ENCODE results near the gene TNNC1.

The TNNC1 gene

DNA sequence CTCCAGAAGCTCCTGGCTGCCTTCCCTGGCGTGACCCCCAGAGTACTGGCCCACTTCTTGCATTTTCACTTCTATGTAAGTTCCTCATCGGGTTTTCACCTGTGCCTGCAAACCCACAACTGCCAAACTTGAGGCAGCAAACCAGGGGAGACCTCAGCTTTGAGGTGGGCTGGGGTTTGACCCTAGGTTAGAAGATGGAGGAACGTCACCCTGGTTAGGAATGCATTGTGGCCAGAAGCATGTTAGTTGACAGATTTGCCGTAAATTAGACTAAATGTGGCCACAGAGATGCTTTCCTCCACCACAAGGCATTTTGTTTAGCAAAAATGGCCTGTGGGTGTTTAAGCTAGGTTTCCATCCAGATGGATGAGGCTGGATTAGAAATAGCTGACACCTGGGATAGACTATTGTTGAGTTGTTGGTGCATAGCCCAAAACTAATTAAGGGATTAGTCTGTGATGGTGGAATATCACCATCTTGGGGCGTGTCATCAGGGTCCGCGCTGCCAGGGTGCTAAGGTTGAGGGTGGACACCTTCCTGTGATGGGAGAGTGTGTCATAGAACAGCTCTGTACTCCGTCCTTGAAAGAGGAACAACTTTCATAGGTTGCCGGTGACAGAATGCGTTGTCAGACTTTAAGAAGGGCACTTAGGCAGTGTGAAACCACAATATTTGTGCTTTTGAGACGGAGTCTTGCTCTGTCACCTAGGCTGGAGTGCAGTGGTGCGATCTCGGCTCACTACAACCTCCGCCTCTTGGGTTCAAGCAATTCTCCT lies 5.1 kb upstream of the TNNC1 start:
- FAIRE-seq (no peak), DNase-seq (ENCODE audit: insufficient read length, low spot score) (no peak)

- DNase-seq (ENCODE audit: insufficient read length, low spot score) (no peak), FAIRE-seq (no peak)
Observed at GRCh38 chr3:52458031-52458760, 4.4 kb upstream of the TNNC1 start.

- no peak for FAIRE-seq
Observed at GRCh38 chr3:52456800-52457183, 3.0 kb upstream of the TNNC1 start.

DNA sequence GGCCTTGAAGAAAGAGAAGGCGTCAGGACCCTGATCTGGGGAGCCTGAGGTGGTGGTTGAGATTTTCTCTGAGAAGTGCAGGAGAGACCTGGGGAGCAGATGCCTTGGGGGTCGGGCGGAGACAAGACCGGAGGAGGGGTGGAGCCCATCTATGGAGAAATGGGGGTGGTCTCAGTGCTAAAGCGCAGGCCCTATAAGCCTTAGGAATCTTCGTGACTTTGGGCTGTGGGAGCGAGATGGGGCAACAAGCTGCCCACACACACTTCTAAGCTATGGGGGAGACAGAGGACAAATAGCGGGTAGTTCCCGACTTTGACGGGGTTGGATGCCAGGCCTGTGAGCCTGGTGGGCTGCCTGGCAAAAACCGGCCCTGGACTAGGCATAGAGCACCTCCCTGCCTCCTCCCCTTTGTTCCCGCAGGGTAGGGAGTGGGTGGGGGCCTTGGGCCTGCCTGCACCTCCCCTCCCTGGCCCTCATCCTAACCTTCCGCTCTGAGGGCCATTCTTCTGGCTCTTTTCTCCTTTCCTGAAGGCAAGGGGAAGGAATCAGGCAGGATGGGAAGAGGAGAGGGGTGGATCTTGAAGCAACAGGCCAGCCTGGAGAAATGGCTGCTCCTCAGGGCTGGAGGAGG lies 2.4 kb upstream of the TNNC1 start:
- DNase-seq (ENCODE audit: insufficient read length, low spot score) (no peak), FAIRE-seq (peak; percentile 73)

More at GRCh38 chr3:52456800-52457183, 3.0 kb upstream of the TNNC1 start:
- no peak for DNase-seq (ENCODE audit: insufficient read length, low spot score)

DNA sequence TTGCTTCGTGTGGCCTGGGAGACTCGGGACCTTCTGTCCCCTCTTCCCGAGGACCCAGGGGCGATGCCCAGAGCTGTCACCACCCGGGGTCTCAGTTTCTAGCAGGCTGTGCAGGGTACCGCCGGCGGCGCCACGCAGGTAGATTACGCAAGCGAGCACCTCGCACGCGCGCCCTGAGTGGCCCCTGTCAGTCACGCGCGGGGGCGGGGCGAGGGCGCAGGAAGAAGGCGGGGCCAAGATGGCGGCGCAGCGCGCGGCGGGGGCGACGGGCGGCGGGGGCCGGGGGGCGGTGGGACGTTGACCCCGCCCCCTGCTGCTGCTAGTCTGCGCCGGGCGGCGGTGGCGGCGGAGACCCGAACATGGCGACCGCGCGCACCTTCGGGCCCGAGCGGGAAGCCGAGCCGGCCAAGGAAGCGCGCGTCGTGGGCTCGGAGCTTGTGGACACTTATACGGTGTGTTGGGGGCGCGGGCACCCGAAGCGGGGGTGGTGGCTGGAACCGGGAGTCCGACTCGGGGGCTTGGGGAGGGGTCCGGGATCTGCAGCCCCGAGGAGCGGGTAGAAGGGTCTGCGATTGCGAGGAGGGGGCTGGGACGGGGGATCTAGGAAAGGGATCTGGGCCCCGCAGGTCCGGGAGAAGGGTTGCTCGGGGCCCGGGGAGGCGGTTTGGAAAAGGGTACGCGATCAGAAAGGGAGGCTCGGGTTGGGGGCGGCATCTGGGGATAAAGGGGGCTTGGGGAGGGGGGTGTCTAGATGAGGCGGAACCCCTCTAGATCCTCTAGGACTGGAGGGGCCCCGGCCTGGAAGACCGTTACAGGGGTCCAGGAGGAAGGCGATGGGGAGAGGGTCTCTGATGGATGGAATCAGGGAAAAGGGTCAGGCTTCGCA lies 1.7 kb upstream of the TNNC1 start, which contains the start of gene NISCH:
Gene NISCH, plus strand, starts transcription at position 322 of the 886 bp plus-strand sequence. Its CDS starts 38 bp downstream, at position 360.
- DNase-seq (ENCODE audit: insufficient read length, low spot score) (peak; percentile 81), FAIRE-seq (peak; percentile 89)

- FAIRE-seq (no peak), DNase-seq (ENCODE audit: insufficient read length, low spot score) (no peak)
Observed at GRCh38 chr3:52454938-52455282, 1.1 kb upstream of the TNNC1 start.

- DNase-seq (ENCODE audit: insufficient read length, low spot score) (no peak), FAIRE-seq (no peak)
Observed at GRCh38 chr3:52454250-52454937, 553 bp upstream of the TNNC1 start.

DNA sequence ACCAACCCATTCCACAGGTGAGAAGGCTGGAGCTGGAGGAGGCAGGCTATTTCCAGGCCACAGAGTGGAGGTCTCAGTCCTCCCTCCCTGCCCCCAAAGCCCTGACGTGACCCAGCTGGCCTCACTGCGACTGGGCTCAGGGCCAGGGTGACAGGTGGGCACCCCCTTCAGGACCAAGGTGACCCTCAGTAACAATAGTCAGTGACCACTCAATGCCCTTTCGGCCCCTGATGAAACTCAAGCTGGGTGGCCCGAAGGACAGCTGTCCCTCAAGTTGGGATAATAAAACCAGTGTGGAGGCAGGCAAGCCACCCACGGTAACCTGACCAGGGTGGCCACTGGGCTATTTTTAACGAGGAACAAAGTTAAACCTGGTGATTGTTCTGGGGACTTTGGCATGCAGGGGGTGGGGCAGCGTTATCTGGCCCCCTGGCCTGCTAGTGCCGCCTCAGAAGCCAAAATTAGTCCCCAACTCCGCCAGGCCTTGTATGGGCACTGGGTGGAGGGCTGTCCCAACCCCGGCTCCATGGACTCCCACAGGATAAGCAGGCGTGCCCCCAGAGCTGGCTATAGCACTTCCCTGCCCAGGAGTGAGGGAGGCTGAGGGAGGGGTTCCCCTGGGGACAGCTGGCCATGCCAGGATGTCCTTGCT lies 1.1 kb downstream of the TNNC1 start:
- DNase-seq (ENCODE audit: insufficient read length, low spot score): no peak
- FAIRE-seq: no peak

DNA sequence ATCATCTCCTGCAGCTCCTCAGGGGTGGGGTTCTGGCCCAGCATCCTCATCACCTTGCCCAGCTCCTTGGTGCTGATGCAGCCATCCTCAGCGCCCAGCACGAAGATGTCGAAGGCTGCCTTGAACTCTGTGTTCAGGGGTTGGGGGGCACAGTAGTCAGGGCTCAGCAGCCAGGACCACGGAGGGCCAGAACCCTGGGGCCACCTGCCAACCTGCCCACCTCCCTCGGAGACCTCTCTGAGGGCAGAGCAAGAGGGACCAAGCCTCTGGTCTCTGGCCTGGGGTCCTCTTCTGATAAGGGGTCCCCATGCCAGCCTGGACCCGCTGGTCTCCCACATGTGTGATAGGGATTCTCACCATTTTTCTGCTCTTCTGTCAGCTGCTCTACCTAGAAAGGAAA lies 1.7 kb downstream of the TNNC1 start:
- DNase-seq (ENCODE audit: insufficient read length, low spot score) (no peak), FAIRE-seq (no peak)

DNA sequence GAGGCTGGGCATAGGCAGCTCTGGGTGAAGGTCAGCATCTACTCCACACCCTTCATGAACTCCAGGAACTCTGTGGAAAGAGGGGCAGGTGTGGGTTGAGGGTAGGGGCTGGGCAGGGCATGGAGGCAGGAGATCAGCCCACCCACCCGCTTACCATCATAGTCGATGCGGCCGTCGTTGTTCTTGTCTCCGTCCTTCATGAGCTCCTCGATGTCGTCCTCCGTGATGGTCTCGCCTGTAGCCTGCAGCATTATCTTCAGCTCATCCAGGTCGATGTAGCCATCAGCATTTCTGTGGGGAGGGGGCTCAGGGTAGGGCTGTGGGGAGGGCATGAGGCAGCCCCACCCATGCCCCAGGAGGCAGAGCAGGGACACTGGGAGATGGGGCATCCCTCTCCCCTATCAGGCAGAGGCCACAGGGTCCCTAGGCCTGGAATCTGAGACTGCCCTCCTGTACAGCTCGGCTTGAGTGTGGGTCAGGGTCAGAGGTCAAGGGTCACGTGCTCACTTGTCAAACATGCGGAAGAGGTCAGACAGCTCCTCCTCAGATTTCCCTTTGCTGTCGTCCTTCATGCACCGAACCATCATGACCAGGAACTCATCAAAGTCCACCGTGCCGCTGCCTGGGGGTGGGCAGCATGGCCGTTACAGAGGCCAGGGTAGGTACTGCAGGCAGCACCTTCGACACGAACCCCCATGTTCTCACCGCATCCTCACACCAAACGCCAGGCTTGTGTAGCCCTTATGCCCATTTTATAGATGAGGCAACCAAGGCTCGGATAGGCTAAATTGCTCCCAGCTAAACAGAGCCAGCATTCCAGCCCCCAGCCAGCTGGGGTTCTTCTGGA lies 2.4 kb downstream of the TNNC1 start:
- FAIRE-seq: peak; percentile 48
- no peak for DNase-seq (ENCODE audit: insufficient read length, low spot score)

- DNase-seq (ENCODE audit: insufficient read length, low spot score): no peak
- no peak for FAIRE-seq
Observed at GRCh38 chr3:52450489-52451236, 3.2 kb downstream of the TNNC1 start.

GRCh38 chr3:52447512-52448355 lies 6.1 kb downstream of the TNNC1 start:
- DNase-seq (ENCODE audit: insufficient read length, low spot score): no peak
- no peak for FAIRE-seq

GRCh38 chr3:52446631-52447511 lies 7.0 kb downstream of the TNNC1 start:
- DNase-seq (ENCODE audit: insufficient read length, low spot score): peak; percentile 73
- FAIRE-seq: peak; percentile 28

GRCh38 chr3:52446042-52446441 lies 7.8 kb downstream of the TNNC1 start:
- DNase-seq (ENCODE audit: insufficient read length, low spot score) (no peak), FAIRE-seq (no peak)

- DNase-seq (ENCODE audit: insufficient read length, low spot score) (no peak), FAIRE-seq (no peak)
Observed at GRCh38 chr3:52444860-52445793, 8.7 kb downstream of the TNNC1 start, which contains the start of gene SEMA3G. Gene SEMA3G (minus strand): TSS chr3:52445103. CDS start chr3:52445027, 76 bp downstream.

Data from HTR-8/SVneo (cell line).